ENCODE measurements around the gene CDK5RAP1.
"Not testable (repeated sequence)": the region's sequence is repeated elsewhere in the genome, so short reads cannot be mapped to it uniquely, and the experiment has no call there.

CDK5RAP1 gene

DNA sequence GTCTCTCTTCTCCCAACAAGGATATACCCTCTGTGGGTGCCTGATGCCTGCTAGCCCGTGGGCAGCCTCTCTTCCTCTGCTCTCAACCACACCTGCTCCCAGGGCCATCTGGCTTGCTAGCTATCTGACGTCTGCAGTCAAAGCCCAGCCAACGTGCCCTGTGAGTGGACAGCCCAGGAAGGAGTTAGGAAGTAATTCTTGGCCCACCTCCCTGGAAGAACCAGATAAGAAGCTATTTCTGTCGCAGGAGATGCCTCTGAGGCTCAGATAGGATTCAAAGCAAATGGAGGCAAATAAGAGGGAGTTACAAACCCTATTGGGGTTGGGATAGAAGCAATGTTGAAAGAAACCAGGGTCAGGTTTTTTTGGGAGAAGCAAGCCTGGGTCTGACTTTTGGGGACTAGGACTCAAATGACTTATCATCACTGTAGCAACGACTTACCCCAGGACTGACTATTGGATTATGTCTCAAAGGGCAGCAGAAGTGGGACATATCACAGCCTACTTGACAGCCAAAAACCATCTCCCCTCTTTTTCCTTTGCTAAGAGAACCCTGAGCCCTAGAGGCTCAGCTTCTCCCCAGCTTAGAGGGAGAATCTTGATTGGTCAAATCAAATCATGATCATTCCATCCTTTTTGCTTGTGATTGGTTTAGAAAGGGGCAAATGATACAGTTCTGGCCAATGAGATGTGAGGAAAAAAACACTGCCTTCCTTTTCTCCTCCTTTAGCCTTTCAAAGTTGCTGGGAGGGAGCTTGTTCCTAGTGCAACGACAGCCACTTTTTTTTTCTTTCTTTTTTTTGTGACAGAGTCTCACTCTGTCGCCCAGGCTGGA, 18.0 kb upstream of the CDK5RAP1 start:
- no peak for DNase-seq (ENCODE audit: low read depth in 2 of 2)

DNA sequence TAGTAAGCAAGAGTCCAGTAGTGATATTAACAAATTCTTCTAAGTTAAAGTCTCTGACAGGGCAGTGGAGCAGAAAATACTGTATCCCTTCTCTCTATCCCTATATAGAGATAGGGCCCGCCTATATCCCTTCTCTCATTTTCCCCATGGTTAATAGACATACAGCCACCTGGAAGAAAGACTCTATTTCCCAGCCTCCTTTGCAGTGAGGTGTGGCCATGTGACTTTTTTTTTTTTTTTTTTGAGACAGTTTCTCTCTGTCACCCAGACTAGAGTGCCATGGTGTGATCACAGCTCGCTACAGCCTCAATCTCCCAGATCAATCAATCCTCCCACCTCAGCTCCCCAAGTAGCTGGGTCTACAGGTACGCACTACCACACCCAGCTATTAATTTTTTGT, 16.7 kb upstream of the CDK5RAP1 start:
- DNase-seq (ENCODE audit: low read depth in 2 of 2): no peak

DNA sequence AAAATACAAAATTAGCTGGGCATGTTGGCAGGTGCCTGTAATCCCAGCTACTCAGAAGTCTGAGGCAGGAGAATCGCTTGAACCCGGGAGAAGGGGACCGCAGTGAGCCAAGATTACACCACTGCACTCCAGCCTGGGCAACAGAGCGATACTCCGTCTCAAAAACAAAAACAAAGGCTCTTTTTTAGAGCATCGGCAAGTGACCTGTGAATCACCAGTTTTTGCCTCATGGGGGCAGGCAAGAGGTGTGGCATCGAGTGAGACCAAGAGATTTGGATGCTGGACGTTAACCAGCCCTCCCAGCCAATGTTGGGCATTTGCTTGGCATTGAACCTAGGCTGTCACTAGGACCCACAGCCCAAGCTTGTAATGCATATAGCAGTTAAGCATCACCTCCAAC, 14.6 kb upstream of the CDK5RAP1 start:
- no peak for DNase-seq (ENCODE audit: low read depth in 2 of 2)

DNA sequence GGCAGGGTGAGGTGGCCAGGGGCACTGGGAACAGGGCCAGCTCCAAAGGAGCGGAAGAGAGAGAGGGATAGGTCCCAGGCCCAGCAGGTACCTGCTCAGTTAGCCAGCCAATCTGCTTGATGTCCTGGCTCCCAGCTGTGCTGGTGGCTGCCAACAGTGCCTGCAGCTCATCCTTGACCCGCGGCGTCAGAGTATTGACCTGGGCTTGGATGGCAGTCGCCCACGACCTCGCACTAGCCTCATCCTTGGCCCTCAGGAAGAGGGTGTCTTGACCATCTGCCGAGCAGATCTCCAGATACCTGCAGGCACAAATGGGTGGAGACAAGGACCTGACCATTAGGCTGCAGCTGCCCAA, 11.1 kb upstream of the CDK5RAP1 start:
- no peak for DNase-seq (ENCODE audit: low read depth in 2 of 2)

DNA sequence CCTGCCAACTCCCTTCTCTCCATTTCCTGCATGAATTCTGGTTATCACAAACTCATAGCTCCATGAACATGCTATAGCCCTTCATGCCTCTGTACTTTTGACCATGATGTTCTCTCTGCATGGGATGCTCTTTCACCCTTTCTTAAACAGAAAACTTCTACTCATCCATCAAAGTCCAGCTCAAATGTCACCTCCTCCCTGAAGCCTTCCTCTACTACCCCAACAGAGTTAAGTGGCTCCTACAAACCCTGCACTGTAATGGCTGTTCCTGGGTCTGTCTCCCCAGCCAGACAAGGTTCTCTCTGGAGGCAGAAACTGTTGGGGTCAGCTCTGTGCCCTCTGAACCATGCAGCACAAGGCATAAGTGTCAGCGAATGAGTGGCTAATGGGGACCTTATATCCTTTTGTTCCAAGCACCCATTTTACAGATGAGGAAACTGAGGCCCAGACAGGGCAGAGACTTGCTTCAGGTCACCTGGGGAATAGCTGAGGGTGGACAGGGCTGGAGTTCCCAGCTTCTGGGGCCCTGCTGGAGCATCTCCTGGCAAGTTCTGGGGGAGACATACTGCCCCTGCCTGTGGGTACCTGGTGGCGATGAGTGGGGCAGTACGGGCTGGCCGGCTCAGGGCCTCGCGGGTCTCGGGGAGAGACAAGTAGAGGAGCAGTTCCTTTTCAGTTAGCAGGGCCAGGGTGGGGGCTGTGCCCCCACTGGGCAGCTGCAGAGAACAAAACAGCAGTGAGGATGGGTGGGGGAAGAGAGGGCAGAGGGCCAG, 10.6 kb upstream of the CDK5RAP1 start:
- no peak for DNase-seq (ENCODE audit: low read depth in 2 of 2)

DNA sequence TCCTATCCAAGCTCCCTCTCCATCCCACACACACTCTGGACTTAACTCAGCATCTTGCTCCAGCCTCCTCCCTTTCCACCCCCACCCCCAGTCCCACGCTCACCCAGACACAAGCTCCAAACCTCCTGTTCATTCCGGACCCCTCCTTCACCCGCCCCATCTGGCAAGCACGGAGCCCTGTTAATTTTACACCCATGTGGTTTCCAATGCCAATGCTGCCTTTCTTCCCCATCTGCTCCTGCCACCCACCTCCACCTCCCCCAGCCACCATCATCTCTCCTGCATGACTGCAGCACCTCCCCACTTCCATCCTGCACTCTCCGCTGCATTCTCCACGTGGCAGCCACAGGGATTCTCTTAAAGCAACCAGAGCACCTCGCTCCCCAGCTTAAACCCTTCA, 9.9 kb upstream of the CDK5RAP1 start:
- DNase-seq (ENCODE audit: low read depth in 2 of 2): no peak

DNA sequence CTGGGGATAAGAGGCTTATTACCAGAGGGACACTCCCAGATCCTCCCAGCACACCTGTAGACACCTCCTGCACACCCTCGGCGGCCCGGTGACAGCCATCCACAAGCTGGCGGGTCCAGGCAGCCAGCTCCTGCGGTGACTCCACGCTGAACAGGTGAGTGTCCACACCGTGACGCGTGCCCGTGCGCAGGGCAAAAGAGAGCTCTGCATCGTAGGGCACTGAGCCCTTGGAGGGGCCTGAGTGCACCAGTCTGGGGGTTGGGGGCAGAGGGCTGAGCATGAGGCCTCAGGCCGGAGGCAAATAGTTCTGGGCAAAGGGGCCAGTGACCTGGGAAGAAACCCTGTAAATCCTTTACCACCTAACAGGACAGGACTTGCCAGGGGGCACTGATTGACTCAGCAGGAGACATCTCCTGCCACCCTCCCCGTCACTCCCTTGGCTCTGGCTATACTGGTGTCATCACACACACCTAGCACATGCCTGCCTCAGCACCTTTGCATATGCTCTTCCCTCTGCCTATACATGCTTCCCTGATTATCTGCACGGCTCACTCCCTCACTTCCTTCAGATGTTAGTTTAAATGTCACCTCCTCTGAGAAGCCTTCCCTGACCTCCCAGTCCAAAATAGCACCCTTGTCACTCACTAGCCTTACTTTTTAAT, 8.9 kb upstream of the CDK5RAP1 start:
- no peak for DNase-seq (ENCODE audit: low read depth in 2 of 2)

DNA sequence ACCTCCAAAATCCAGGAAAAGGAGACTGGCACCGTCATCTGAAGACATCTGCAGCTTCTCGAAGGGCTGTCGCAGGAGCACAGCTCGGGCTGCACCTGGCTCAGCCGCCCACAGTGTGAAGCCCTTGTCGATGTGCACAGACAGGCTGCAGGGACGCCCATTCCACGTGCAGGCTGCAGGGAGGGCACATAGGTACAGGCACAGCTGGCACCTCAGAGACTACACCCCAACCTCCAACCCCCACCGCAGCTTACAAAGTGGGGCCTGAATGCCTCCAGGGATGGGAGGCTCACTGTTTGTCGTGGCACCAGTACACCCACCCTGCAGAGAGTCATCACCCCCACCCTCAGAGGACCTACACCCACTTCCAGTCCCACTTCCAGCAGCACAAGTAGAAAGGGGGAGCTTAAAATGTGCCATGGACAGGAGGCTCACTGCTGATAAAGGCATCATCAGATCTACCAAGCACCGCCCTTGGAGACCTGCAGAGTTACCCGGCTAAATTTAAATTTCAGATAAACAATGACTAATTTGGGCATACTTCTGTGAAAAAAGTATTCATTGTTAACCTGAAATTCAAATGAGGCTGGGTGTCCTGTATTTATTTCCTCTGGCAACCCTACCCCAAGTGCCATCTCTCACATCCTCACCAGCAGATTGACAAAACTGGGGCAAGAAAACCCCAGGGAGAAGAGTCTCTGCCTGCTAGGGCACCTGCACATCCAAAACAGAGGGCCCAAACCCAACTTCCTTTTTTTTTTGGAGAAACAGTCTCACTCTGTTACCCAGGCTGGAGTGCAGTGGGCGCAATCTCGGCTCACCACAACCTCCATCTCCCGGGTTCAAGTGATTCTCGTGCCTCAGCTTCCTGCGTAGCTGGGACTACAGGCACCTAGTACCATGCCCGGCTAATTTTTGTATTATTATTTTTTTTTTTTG, 7.7 kb upstream of the CDK5RAP1 start:
- no peak for DNase-seq (ENCODE audit: low read depth in 2 of 2)

DNA sequence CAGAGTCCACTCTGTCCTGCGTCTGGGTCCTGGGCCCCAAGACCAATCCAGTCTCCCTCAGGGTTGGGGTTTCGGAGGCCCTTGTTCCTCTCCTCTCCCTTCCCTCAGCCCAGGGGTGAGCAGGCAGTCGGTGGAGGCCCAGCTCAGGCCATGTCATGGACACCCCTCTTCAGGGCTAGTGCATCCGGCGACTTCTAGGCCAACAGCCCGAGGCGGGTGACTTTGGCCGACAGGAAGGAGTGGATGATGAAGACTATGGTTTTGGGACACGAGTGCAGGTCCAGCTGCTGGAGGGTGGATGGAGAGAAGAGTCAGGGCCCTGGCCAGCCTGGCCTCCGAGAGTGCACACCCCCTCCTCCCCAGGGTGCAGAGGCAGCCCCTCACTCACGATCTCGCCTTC, 7.0 kb upstream of the CDK5RAP1 start:
- no peak for DNase-seq (ENCODE audit: low read depth in 2 of 2)

DNA sequence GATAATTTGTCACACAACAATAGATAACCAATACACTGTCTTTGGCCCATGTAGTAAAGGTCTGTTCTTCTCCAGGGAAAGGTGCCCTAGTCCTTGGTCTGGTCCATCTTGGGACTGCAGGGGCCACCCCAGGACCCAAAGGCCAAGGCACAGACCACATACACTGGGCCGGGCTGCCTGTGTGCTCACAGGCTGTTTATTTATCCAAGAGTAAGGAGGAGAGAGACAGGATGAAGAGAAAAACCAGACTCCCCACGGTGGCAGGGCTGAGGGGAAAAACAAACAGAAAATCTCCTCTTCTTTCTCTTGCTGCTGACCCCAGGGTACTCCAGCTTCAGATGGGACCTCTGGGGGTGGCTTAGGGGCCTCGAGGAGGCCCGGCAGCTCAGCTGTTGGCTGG, 6.5 kb upstream of the CDK5RAP1 start:
- no peak for DNase-seq (ENCODE audit: low read depth in 2 of 2)

DNA sequence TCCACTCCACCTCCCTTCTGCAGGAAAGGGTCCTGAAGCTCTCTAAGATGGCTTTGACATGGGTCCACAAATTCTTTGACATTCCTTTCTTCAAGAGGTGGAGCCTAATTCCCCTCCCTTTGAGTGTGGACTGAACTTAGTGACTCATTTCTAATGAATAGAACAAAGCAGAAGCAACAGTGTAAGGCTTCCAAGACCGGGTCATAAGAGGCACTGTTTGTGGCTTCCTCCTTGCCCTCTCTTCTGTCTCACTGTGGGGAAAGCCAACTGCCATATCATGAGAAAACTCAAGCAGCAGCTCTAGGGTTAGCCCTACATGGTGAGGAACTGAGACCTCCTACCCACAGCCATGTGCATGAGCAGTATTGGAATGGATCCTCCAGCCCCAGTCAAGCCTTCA, 5.9 kb upstream of the CDK5RAP1 start:
- no peak for DNase-seq (ENCODE audit: low read depth in 2 of 2)

DNA sequence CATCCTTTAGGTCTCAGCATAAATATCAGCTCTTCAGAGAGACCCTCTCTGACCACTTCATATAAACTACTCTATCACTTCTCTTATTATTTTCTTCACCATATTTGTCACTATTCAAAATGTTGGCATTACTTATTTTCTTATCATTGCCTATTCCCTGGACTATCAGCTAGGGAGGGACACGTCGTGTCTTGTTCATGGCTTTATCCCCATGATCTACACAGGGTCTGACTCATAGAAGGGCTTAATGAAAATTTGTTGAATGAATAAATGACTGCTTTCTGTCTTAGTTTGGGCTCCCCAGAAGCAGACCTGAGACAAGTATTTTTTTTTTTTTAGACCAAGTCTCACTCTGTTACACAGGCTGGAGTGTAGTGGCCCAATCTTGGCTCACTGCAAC, 3.0 kb upstream of the CDK5RAP1 start:
- DNase-seq (ENCODE audit: low read depth in 2 of 2): no peak

DNA sequence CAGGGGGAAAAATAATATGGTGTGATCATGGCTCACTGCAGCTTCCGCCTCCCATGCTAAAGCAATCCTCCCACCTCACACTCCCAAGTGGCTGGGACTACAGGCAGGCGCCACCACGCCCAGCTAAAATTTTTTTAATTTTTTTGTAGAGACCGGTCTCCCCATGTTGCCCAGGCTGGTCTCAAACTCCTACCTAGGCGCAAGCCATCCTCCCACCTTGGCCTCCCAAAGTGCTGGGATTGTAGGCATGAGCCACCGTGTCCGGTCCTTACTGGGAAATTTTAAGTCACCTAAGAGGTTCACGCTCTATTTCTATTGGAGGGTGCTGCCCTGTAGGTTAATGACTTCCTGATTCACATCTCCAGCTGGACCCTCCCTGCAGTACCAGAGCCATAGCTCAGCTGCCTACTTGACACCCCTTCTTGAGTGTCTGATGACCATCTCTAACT, 626 bp upstream of the CDK5RAP1 start:
- no peak for DNase-seq (ENCODE audit: low read depth in 2 of 2)

DNA sequence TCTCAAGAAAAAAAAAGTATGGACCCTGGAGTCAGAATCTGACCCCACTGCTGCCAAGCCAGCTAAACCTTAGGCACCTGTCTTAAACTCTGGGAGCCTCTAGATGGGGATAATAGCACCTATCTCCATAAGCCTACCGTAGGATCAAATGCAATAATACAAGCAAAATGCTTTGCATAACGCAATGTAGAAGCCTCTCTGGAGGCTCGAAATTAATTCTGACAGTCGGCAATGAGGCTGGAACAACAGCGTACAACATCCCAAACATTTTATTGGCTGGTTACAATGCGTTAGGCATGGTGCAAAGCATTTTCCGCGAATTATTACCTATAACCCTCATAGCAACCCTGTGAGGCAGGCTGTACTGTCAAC, 521 bp downstream of the CDK5RAP1 start:
- DNase-seq (ENCODE audit: low read depth in 2 of 2): no peak

DNA sequence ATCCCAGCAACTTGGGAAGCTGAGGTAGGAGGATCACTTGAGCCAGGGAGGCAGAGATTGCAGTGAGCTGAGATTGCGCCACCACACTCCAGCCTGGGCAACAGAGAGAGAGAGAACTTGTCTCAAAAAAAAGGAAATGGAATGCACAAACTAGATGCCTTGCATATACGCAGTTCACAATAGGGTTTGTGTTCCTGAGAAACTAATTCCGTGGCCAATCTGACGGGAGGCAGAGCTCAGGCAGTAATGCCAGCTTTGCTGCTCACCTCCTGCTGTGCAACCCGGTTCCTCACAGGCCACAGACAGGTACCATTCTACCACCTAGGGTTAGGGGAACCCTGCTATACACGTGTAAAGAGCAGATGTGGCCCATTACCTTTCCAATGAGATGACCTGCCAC, 1.4 kb downstream of the CDK5RAP1 start:
- no peak for DNase-seq (ENCODE audit: low read depth in 2 of 2)

DNA sequence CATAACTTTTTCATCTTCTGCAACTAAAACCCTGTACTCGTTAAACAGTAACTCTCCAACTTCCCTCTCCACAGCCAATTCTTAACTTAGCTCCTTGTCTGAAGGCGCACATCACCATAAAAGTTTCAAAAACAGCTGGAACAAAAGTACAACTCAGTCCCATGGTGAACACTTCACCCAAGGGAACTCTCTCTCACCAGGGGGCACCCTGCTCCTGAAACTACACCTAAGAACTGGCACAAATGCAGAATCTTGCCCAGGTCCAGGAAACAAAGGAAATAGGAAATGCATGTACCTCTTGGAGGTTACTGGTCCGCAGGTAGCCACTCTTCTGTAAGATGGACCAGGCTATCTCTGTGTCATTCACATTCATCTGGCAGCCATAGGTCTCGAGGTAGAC, 6.6 kb downstream of the CDK5RAP1 start:
- DNase-seq (ENCODE audit: low read depth in 2 of 2): no peak

DNA sequence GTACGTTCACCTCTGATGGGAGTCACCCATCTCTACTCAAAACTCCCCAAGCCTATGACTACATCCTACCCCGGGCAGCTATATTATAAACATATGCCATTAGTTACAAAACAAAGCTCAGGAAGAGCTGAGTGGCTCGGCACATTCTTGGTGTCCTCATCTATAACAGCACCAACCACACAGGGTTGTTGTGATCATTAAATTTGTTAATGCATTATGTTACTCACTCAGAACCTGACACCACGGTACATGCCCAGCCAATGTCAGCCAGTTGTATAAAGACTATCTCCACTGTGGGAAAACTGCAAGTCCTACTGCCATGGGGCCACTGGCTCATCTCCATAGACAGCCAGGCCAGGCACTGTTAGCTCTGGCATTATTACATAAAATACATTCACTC, 7.7 kb downstream of the CDK5RAP1 start:
- no peak for DNase-seq (ENCODE audit: low read depth in 2 of 2)

DNA sequence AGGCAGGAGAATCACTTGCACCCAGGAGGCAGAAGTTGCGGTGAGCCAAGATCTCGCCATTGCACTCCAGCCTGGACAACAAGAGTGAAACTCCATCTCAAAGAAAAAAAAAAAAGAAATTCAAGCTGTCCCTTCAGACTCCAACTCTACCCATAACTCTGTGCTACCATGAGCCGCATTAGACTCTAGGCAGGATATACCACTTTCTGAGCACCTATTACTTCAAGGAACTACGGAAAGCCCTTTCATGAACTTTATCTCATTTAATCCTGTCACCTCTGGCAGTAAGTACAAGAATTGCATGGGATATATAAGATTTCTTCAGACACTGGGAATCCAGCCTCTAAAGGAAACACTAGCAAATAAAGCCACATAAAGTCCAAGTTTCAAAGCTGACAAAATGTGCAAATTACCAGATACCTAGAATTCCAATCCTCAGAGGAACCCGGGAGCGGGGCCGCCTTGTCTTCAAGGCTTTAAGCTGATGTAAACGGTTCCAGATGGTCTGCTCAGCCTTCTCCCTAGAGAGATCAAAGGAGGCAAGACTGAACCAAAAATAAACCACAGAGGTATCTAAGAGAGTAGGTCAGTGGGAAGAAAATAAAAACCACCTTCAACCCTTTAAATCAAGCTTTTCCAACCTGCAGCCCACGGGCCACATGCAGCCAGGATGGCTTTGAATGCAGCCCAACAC, 9.4 kb downstream of the CDK5RAP1 start:
- no peak for DNase-seq (ENCODE audit: low read depth in 2 of 2)

DNA sequence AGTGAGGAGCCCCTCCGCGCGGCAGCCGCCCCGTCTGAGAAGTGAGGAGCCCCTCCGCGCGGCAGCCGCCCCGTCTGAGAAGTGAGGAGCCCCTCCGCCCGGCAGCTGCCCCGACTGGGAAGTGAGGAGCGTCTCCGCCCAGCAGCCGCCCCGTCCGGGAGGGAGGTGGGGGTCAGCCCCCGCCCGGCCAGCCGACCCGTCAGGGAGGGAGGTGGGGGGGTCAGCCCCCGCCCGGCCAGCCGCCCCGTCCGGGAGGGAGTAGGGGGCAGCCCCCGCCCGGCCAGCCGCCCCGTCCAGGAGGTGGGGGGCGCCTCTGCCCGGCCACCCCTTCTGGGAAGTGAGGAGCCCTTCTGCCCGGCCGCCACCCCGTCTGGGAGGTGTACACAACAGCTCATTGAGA, 12.0 kb downstream of the CDK5RAP1 start:
- DNase-seq (ENCODE audit: low read depth in 2 of 2): not testable (repeated sequence)

DNA sequence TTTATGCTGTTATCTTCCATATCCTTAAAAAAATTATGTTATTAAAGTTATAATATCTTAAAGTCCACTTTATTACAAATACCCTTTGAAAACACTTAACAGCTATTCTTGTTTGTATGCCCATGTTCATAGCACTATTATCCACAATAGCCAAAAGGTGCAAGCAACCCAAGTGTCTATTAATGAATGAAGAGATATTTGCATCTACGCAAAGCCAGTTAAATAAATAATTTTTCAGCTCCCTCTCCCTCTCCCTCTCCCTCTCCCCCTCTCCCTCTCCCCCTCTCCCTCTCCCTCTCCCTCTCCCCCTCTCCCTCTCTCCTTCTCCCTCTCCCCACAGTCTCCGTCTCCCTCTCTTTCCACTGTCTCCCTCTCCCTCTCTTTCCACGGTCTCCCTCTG, 13.1 kb downstream of the CDK5RAP1 start:
- DNase-seq (ENCODE audit: low read depth in 2 of 2): no peak

DNA sequence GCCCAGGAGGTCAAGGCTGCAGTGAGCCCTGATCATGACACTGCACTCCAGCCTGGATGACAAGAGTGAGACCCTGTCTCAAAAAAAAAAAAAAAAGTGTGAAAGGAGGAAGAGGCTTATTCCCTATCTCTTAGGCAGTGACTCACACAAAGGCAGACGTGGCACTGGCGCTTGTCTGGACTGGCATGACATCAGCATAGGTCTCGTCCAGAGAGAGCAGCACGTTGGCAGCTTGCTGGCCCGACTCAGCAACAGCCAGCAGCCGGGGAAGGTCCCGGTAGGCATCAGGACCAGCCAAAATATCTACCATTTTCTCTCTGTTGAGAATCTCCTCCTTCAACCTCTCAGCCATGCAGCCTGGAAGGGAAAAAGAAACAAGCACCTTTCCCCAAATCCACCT, 14.1 kb downstream of the CDK5RAP1 start:
- DNase-seq (ENCODE audit: low read depth in 2 of 2): no peak
